GM12878 (cell line): ENCODE measurements around the gene NECTIN1.
A peak's percentile ranks its signal among the peaks of the same experiment; 100 is the strongest.

Experiments used
- BHLHE40 ChIP-seq, 2 experiments: fragments of 450-650 bp in 1 of 2; IDR thresholded peaks; 2 replicates each; pipeline ENCODE4 v1.6.1; 2011 to 2017; ENCODE audit warnings: low read depth in 2 of 2, borderline replicate concordance in 1 of 2, improper control_type of control experiment in 1 of 2, low read length in 1 of 2, mild to moderate bottlenecking in 1 of 2
- CHD4 ChIP-seq: fragments of 200-600 bp; sonication (generic); IDR thresholded peaks from 2 replicates; pipeline ENCODE4 v1.6.1; 2016; ENCODE audit warnings: mild to moderate bottlenecking
- EGR1 ChIP-seq, 2 experiments: IDR thresholded peaks; 1 replicate in 1 of 2; 2 replicates in 1 of 2; pipeline ENCODE4 v1.6.1; 2011 to 2012; ENCODE audit warnings: low read depth in 2 of 2, low read length in 2 of 2, borderline replicate concordance in 1 of 2, mild to moderate bottlenecking in 1 of 2, moderate library complexity in 1 of 2
- EZH2 ChIP-seq: IDR thresholded peaks from 2 replicates; pipeline ENCODE4 v1.6.1; 2012; ENCODE audit warnings: low read depth, mild to moderate bottlenecking, control low read depth, inconsistent platforms, low read length, borderline replicate concordance; ENCODE audit not compliant: control insufficient read depth
- JUND ChIP-seq: IDR thresholded peaks from 2 replicates; pipeline ENCODE4 v1.6.1; 2012; ENCODE audit warnings: low read depth, mild to moderate bottlenecking, low read length, improper control_type of control experiment, moderate library complexity
- POLR2AphosphoS2 ChIP-seq: IDR thresholded peaks from 2 replicates; pipeline ENCODE4 v1.6.1; 2011; ENCODE audit warnings: low read depth, mild to moderate bottlenecking, low read length, improper control_type of control experiment, moderate library complexity
- POLR2AphosphoS5 ChIP-seq: IDR thresholded peaks from 2 replicates; pipeline ENCODE4 v1.6.1; 2011; ENCODE audit warnings: mild to moderate bottlenecking, low read length, inconsistent platforms
- SPI1 ChIP-seq: IDR thresholded peaks from 2 replicates; pipeline ENCODE4 v1.6.1; 2011; ENCODE audit warnings: low read depth, mild to moderate bottlenecking, low read length, moderate library complexity, borderline replicate concordance; ENCODE audit not compliant: insufficient read depth
- TF ChIP-seq, protein P1 (sequence below), 3 experiments: IDR thresholded peaks in 2 of 3; conservative IDR thresholded peaks in 1 of 3; 2 replicates each; pipeline ENCODE4 v1.5.1; 2011; ENCODE audit warnings: low read depth in 3 of 3, low read length in 3 of 3, mild to moderate bottlenecking in 3 of 3, control low read depth in 2 of 3, moderate library complexity in 2 of 3, inconsistent platforms in 1 of 3, mixed read lengths in 1 of 3; ENCODE audit not compliant: control insufficient read depth in 2 of 3, insufficient read depth in 1 of 3; ENCODE audit errors: extremely low read depth in 1 of 3

DNA sequence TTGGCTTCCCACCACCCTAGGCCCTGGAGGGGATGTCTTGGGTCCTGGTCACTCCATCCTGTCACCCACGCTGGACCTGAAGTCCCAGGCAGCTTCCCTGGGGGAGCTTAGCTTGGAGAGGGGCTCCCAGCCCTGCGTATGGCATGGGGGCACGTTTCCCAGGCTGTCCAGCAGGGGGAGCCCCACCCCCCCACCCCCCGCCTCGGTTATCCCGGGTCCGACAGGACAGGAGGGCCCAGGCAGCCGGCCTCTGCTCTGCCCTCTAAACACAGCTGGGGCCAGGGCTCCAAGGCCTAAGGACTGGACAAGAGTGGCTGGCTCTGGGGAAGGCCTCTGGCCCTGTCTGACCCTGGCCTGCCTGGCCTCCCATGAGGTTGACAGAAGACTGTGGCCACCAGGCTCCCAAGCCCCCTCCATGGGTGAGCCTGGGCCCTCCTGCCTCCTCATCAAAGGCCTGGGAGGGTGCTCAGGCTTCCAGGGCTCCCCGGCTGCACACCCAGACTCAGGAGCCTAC lies 104.8 kb downstream of the NECTIN1 start:
- TF ChIP-seq, protein P1, sequence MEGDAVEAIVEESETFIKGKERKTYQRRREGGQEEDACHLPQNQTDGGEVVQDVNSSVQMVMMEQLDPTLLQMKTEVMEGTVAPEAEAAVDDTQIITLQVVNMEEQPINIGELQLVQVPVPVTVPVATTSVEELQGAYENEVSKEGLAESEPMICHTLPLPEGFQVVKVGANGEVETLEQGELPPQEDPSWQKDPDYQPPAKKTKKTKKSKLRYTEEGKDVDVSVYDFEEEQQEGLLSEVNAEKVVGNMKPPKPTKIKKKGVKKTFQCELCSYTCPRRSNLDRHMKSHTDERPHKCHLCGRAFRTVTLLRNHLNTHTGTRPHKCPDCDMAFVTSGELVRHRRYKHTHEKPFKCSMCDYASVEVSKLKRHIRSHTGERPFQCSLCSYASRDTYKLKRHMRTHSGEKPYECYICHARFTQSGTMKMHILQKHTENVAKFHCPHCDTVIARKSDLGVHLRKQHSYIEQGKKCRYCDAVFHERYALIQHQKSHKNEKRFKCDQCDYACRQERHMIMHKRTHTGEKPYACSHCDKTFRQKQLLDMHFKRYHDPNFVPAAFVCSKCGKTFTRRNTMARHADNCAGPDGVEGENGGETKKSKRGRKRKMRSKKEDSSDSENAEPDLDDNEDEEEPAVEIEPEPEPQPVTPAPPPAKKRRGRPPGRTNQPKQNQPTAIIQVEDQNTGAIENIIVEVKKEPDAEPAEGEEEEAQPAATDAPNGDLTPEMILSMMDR (IDR thresholded peaks at IDR 0.05 in 2 of 3, conservative IDR thresholded peaks at IDR 0.05 in 1 of 3; ENCODE audit: control insufficient read depth in 2 of 3, extremely low read depth in 1 of 3, insufficient read depth in 1 of 3, low read depth in 3 of 3, low read length in 3 of 3): peak; percentile 18 to 71 (median 47); a peak in 5 of 6 replicates
- no peak for TF ChIP-seq POLR2AphosphoS5
- no peak for TF ChIP-seq SPI1
- TF ChIP-seq BHLHE40 (IDR thresholded peaks at IDR 0.05; ENCODE audit: borderline replicate concordance in 1 of 2, low read depth in 2 of 2, low read length in 1 of 2): no peak
- no peak for TF ChIP-seq CHD4
- TF ChIP-seq EZH2: no peak
- no peak for TF ChIP-seq POLR2AphosphoS2
- no peak for TF ChIP-seq JUND
- TF ChIP-seq EGR1 (IDR thresholded peaks at IDR 0.05; ENCODE audit: borderline replicate concordance in 1 of 2, low read depth in 2 of 2, low read length in 2 of 2): no peak
